ENCODE measurements around the gene PDE6A.

Gene PDE6A

DNA sequence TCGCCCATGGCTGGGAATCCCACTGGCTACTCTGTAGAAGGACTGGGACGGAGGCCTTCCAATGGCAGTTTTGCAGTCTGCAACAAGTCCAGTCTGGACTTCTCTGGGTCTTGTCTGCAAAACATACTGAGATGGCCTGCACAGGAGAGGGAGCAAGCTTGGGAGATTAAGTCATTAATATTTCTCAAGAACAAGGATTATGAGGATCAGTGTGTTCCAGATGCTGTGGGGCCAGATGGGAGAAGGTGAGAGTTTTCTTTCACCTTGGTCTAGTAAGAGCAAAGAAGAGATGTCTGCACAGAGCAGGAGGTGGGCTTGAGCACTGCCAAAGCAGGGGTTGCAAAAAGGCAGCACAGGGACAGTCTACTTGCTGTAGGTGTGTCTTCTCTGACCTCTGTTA lies at the start of gene PDE6A:
TSS of gene PDE6A (minus strand) at position 128 of the 400 bp plus-strand sequence. CDS start at position 8, 120 bp downstream.
- TF ChIP-seq, protein P1, sequence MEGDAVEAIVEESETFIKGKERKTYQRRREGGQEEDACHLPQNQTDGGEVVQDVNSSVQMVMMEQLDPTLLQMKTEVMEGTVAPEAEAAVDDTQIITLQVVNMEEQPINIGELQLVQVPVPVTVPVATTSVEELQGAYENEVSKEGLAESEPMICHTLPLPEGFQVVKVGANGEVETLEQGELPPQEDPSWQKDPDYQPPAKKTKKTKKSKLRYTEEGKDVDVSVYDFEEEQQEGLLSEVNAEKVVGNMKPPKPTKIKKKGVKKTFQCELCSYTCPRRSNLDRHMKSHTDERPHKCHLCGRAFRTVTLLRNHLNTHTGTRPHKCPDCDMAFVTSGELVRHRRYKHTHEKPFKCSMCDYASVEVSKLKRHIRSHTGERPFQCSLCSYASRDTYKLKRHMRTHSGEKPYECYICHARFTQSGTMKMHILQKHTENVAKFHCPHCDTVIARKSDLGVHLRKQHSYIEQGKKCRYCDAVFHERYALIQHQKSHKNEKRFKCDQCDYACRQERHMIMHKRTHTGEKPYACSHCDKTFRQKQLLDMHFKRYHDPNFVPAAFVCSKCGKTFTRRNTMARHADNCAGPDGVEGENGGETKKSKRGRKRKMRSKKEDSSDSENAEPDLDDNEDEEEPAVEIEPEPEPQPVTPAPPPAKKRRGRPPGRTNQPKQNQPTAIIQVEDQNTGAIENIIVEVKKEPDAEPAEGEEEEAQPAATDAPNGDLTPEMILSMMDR (IDR thresholded peaks at IDR 0.05; ENCODE audit: control insufficient read depth, extremely low read depth, insufficient read depth), result no peak
- DNase-seq (ENCODE audit: low read depth), result no peak
- no peak within 1 kb of the TSS for H3K4me3 ChIP-seq (ENCODE audit: low read depth, low read length)

DNA sequence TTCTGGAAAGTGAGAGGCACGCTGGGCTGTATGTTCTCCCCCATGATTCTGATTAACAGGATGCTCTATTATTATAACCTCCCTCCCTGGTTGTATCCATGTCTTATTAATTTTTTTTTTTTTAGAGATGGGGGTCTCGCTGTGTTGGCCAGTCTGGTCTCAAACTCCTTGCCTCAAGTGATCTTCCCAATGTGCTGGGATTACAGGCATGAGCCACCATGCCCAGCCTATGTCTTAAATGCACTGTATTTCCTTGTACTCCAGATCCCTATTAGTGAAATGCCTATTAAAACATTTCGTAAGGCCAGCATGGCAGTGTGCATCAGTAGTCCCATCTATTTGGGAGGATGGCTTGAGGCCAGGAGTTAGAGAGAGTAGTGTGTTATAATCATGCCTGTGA lies 48.9 kb upstream of the PDE6A start:
- DNase-seq (ENCODE audit: low read depth), result no peak

DNA sequence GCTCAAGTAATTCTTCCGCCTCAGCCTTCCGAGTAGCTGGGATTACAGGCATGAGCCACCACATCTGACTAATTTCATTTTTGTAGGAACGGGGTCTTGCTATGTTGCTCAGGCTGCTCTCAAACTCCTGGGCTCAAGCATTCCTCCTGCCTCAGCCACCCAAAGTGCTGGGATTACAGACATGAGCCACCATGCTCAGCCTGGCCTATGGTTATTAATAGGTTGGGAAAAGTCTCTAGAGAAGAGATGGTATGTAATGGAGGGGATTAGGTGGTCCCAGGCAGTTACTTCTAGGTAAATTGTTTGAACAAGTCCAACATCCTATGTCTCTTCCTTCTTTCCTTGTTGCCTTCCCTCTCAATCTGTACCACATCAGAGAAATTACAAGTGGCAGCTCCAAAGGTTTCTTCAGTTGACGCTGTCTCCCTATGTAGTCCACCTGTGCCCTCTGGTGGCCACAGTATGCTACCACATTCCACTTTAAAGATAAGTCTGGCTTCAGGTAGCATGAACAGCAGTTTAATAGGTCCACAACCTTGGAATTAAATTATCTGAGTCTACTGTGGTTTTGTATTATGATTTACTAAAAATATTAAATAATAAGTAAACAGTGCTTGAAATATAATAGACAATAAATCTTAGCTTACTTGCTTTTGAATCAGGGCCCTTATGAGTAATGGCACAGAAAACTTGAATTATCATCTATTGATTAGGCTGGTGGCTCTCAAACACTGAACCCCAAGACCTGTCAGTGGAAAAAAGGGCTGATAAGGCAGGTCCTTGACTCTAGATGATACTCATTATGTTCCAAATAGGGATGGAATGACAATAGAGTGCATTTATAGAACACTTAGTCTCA lies 46.2 kb upstream of the PDE6A start:
- DNase-seq (ENCODE audit: low read depth), result peak; percentile 52
- H3K4me3 ChIP-seq (ENCODE audit: low read depth, low read length), result no peak overlapping the region
- TF ChIP-seq, protein P1 (IDR thresholded peaks at IDR 0.05; ENCODE audit: control insufficient read depth, extremely low read depth, insufficient read depth), result peak; percentile 97

More for the DNA sequence above, 48.9 kb upstream of the PDE6A start:
- TF ChIP-seq, protein P1 (IDR thresholded peaks at IDR 0.05; ENCODE audit: control insufficient read depth, extremely low read depth, insufficient read depth), result no peak
- no peak overlapping the region for H3K4me3 ChIP-seq (ENCODE audit: low read depth, low read length)

DNA sequence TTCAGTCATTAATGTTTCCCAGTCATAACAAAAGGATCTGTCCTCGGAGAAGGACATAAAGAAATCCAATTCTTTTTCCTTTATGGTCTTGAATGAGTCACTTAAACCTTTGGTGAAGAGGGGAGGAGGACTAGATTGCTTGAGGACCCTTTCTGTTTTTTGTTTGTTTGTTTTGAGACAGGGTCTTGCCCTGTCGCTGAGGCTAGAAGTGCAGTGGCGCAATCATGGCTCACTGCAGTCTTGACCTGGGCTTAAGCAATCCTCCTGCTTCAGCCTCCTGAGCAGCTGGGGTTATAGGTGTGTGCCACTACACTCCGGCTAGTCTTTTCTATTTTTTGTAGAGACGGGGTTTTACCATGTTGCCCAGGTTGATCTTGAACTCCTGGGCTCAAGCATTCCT lies 43.5 kb upstream of the PDE6A start:
- DNase-seq (ENCODE audit: low read depth), result no peak
- TF ChIP-seq, protein P1 (IDR thresholded peaks at IDR 0.05; ENCODE audit: control insufficient read depth, extremely low read depth, insufficient read depth), result no peak
- no peak overlapping the region for H3K4me3 ChIP-seq (ENCODE audit: low read depth, low read length)

DNA sequence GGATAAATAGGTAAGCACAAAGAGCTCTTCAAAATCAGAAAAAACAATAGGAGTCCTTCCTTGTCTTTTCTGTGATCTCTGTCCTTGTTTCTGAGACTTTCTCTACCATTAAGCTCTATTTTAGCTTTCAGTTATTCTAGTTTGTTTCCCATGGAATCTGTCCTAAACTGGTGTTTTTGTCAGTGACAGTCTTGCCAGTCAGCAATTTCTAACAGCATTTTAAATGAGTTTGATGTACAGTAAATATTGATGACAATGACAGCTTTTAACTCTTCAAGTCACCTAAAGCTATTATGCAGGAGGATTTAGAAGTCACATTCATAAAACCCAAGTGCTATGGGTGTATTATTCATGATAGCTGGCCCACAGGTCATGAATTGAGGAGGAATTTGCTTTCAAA lies 37.9 kb upstream of the PDE6A start:
- no peak for DNase-seq (ENCODE audit: low read depth)
- no peak overlapping the region for H3K4me3 ChIP-seq (ENCODE audit: low read depth, low read length)
- TF ChIP-seq, protein P1 (IDR thresholded peaks at IDR 0.05; ENCODE audit: control insufficient read depth, extremely low read depth, insufficient read depth), result no peak

DNA sequence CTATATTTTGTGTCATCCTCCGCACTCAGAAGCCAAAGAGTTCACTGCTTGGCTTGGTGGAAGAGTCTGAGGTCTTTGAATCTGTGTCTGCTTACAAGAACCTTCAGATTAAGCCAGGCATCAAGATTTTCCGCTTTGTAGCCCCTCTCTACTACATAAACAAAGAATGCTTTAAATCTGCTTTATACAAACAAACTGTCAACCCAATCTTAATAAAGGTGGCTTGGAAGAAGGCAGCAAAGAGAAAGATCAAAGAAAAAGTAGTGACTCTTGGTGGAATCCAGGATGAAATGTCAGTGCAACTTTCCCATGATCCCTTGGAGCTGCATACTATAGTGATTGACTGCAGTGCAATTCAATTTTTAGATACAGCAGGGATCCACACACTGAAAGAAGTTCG lies 36.6 kb upstream of the PDE6A start:
- no peak for DNase-seq (ENCODE audit: low read depth)
- TF ChIP-seq, protein P1 (IDR thresholded peaks at IDR 0.05; ENCODE audit: control insufficient read depth, extremely low read depth, insufficient read depth), result no peak
- no peak overlapping the region for H3K4me3 ChIP-seq (ENCODE audit: low read depth, low read length)

Data from LNCaP clone FGC (cell line).